SH-SY5Y (cell line): ENCODE data around the gene SEPTIN8.

Experiments used
- GATA2 ChIP-seq: IDR thresholded peaks from 2 replicates; pipeline ENCODE4 v1.6.1; 2011; ENCODE audit warnings: mild to moderate bottlenecking, low read depth, low read length
- GATA3 ChIP-seq: IDR thresholded peaks from 2 replicates; pipeline ENCODE4 v1.6.1; 2011; ENCODE audit warnings: low read depth, mild to moderate bottlenecking, low read length, moderate library complexity

- TF ChIP-seq GATA3 (no peak), GATA2 (no peak)
These were observed 22.9 kb downstream of the SEPTIN8 start for GRCh38 chr5:132754111-132754510.
